ENCODE data around the gene BIRC2.

BIRC2 gene

GRCh38 chr11:102346748-102347461 is at the start of gene BIRC2:
Gene BIRC2 (plus strand): TSS chr11:102347214. CDS start chr11:102349855, 2,641 bp downstream.
- DNase-seq: peak; percentile 97

DNA sequence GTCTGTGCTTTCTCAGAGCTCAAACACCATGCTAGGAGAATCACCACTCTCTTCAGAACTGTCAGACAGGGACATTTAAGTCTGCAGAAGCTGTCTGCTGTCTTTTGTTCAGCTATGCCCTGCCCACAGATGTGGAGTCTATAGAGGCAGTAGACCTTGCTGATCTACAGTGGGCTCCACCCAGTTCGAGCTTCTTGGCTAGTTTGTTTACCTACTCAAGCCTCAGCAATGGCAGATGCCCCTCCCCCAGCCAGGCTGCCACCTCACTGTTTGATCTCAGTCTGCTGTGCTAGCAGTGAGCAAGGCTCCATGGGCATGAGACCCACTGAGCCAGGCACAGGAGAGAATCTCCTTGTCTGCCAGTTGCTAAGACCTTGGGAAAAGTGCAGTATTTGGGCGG is 46.2 kb upstream of the BIRC2 start:
- peak; percentile 35 for DNase-seq

- DNase-seq: no peak
These were observed 44.8 kb upstream of the BIRC2 start for GRCh38 chr11:102302241-102302640.

DNA sequence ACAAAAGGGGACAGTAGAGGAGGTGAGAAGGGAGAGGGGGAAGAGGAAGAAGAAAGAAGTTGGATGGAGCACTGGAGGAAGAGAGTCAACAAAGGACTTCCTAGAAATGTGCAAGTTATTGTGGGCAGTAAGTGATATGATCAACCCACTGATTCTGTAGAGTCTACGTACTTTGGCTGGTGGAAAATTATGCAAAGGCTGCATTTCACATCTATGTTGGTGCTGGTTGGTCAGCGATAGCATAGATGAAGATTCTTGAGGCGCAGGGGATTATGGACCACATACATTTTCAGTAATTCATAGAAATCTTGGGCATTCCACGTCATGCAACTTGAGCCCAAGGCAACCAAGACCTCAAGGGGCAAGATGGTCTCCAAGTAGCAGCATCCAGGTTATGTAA is 42.3 kb upstream of the BIRC2 start:
- DNase-seq: no peak

GRCh38 chr11:102305352-102306047 is 41.5 kb upstream of the BIRC2 start:
- DNase-seq: no peak

DNA sequence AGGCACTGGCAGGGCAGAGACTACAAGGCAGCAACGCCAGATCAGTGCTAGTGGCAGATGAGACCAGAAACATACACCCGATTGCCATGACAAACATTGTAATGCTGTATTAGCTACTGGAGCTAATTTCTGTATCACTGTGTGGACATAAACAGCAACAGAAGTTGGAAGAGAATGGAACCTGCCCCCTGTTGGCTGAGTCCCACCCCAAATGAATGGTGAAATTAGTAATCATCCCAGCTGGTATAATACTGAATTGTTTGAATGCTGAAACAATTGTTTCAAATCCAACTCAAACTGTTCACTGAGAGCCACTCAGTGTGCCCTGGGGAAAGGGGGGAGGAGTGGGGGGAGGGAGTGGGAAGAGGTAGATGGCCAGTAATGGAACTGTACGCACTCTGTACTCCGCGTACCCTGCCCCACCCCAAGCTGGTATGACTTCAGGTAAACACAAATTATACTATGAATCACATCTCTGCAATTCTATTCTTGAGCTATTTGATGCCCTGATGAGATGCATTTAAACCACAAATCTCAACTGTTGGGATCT is 40.9 kb upstream of the BIRC2 start:
- no peak for DNase-seq

- no peak for DNase-seq
These were observed 39.9 kb upstream of the BIRC2 start for GRCh38 chr11:102306817-102307726.

- no peak for DNase-seq
These were observed 39.3 kb upstream of the BIRC2 start for GRCh38 chr11:102307727-102308038.

DNA sequence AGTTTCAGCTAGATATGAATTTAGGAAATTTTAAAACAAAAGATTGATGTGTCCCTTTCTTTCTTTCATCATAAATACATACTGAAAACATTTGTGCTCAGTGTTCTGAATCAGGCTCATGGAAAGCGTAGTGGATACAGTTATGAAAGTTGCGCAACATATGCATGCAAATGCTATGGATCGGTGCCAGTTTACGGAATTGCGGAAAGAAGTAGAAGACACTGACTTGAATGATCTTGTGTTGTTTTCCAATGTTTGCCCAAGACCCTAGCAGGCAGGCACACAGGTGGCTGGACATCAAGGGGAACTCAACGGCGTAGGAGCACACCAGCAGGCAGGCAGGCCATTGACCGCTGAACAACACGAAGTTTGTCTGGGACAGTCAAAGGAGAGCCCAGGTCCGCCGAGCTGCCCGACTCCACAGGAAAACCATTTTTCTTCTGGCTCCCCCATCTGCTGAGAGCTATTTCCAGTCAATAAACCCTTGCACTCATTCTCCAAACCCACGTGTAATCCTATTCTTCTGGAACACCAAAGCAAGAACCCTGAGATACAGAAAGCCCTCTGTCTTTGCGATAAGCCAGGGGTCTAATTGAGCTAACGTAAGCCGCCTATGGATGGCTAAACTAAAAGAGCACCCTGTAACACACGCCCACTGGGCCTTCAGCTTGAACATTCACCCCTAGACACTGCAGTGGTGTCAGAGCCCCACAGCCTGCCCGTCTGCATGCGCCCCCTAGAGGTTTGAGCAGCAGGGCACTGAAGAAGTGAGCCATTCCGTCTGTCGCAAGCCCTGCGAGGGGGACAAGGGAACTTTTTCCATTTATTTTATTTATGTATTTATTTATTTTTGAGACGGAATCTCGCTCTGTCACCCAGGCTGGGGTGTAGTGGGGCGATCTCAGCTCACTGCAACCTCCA is 37.1 kb upstream of the BIRC2 start:
- DNase-seq: peak; percentile 48

DNA sequence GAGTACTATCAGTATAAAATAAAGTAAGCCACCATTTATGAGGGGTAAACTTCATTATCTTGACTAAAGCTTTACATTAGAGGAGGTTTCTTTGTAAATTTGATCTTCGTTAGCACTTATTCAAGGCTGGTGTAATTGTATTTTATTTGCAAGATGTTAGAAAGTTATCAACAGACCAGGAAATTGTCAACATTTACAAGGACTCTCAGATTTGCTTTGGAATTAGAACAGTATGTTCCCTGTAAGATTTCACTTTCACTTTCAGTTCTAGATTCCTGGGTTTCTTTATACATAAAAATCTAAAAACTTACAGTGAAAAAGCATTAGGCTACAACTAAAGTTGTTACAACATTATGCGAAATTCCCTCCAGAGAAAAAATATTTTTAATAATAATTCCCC is 34.3 kb upstream of the BIRC2 start:
- DNase-seq: no peak

DNA sequence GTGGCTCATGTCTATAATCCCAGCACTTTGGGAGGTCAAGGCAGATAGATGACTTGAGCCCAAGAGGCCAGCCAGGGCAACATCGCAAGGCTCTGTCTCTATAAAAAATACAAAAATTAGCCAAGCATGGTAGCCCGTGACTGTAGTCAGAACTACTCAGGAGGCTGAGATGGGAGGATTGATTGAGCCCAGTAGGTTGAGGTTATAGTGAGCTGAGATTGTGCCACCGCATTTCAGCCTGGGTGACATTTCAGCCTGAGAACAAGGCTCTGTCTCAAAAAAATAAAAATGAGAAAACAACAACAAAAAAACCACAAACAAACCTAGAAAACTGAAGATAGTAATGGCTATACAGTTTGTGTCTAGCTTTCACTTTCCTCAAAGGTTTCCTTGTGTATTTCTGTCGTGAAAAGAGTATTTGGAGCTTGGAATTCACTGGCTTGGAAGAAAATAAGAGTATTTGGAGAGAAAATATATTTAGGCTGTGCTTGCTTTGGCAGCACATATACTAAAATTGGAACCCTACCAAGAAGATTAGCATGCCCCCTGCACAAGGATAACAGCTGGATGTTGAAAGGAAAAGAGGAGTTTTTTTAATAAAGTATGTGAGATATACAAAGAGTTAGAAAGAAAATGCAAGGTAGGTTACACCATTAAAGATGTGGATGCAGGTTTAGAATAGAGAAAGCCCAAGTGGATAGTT is 33.6 kb upstream of the BIRC2 start:
- DNase-seq: no peak

- no peak for DNase-seq
These were observed 32.2 kb upstream of the BIRC2 start for GRCh38 chr11:102314784-102315183.

GRCh38 chr11:102316346-102316904 is 30.6 kb upstream of the BIRC2 start:
- DNase-seq: no peak

DNA sequence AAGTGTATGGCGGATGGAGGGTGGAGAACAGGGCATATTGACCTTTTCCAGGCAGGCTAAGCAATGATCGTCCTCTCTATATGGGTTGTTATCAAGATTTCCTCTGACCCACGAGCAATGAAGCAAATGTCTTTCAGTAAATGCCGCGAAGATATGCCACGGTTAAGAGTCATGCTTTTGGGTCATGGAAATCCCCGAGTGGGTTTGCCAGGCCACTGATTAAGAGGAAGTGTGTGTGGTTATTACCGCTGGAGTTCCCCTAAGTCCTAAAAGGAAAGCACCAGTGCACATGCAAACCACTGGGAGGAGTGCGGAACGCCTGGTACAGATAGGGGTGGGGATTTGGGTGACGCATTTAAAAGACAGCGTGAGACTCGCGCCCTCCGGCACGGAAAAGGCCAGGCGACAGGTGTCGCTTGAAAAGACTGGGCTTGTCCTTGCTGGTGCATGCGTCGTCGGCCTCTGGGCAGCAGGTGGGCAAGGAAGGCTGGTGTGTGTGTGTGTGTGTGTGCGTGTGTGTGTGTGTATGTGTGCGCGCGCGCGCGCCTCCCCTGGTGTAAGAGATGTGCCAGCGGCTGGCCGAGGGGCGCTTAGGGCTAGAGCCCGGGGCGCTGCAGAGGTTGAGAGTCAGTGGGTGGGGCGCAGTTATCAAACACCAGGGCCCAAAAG is 29.8 kb upstream of the BIRC2 start, which contains the start of gene BIRC3:
TSS of gene BIRC3 (plus strand) at position 386 of the 669 bp plus-strand sequence. CDS start 7,026 bp downstream, outside the sequence.
- DNase-seq: peak; percentile 93

DNA sequence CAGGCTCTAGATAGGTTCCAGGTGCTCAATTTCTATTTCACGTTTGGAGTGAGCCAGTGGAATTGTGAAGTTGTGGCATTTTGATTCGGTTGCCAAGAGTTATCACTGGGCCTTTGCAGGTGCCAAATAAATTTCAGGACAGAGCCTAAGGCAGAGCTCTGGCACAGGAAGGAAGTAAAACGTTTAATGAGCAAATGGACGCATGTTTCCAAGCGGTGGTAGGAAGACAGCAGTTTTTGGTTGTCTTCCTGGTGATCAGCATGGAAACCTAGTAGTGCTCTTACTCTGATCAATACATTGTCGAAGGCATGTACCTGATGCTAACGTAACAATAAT is 29.3 kb upstream of the BIRC2 start:
- no peak for DNase-seq

GRCh38 chr11:102318469-102318868 is 28.5 kb upstream of the BIRC2 start:
- peak; percentile 73 for DNase-seq

GRCh38 chr11:102319544-102319943 is 27.5 kb upstream of the BIRC2 start:
- DNase-seq: no peak

DNA sequence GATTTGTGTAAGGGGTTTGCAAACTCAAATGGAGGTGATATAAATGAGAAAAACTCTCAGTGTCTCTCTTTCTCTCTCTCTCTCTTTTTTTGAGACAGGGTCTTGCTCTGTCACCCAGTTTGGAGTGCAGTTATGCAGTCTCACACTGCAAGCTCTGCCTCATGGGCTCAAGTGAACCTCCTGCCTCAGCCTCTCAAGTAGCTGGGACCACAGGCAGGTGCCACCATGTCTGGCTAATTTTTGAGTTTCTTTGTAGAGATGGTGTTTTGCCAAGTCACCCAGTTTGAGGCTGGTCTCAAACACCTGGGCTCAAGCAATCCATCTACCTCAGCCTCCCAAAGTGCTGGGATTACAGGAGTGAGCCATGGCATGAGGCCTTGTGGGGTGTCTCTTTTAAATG is 26.8 kb upstream of the BIRC2 start:
- no peak for DNase-seq

DNA sequence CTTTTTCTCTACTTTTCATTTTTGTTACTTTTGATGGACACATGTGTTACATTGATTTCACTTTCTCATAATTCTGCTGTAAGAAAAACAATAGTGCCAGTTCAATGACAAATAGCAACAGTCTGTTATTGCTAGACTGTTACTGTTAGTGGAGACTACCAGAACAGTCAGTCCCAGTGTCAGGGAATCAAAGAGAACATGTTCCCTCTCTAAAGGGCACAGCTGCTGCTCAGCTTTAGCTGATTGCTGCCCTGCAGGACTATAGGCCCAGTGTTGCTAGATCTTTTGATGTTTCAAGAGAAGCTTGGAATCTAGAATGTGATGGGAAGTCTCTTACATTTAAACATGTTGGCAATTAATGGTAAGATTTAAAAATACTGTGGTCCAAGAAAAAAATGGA is 26.3 kb upstream of the BIRC2 start:
- DNase-seq: no peak

DNA sequence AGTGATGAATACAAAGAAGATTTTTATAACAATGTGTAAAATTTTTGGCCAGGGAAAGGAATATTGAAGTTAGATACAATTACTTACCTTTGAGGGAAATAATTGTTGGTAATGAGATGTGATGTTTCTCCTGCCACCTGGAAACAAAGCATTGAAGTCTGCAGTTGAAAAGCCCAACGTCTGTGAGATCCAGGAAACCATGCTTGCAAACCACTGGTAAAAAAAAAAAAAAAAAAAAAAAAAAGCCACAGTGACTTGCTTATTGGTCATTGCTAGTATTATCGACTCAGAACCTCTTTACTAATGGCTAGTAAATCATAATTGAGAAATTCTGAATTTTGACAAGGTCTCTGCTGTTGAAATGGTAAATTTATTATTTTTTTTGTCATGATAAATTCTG is 24.5 kb upstream of the BIRC2 start:
- DNase-seq: no peak
